HG03025 (cell line): ENCODE data around the gene SPATS2.
"Not testable (repeated sequence)": the region's sequence is repeated elsewhere in the genome, so short reads cannot be mapped to it uniquely, and the experiment has no call there.

Experiments
- ATAC-seq: cut with Tn5 transposase; IDR thresholded peaks from one replicate; pipeline ENCODE4 v1.9.1; 2021; ENCODE audit warnings: mild to moderate bottlenecking, moderate library complexity; ENCODE audit not compliant: unreplicated experiment, low FRiP score

Gene SPATS2

DNA sequence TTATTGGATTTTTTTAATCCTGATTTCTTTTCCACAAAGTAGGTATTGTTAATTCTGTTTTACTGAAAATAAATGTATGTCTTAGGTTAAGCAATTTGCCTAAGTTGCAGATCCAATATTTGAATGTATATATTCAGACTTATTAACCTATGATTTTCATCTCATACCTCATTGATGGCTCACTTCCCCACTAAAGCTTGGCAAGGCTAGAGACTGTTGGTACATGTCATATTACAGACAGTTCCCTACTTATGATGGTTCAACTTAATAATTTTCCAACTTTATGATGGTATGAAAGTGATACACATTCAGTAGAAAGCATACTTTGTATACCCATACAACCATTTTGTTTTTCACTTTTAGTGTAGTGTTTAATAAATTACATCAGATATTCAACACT, 138.4 kb downstream of the SPATS2 start:
- ATAC-seq, result no peak

DNA sequence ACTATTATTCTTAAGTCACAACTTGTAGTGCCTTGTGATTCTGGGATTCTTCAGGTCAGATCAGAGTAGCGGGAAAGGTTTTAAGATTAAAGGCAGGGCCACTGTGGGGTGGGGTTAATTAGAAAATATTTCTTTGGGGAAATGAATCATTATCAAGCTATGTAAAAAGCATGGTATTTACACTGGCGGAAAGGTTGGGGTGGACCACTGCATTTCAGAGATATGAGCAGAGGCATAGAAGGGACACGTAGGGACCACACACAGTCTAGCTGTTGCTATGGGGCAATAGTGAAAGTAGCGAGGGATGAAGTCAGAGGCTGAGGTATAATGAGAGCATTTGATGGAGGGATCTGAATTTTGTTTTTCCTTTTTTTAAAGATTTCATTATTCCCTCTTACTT, 139.9 kb downstream of the SPATS2 start:
- no peak for ATAC-seq

DNA sequence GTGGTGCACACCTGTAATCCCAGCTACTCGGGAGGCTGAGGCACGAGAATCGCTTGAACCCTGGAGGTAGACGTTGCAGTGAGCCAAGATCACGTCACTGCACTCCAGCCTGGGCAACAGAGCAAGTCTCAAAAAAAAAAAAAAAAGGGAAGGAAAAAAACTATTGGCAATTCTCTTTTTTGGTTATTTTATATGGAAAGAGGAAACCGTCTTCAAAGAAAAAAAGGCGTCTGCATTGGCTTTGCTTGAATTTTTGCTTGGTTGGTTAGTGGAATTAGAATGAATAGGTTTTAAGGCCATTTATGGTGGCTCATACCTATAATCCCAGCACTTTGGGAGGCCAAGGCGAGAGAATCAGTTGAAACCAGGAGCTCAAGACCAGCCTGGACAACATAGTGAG, 142.4 kb downstream of the SPATS2 start:
- not testable (repeated sequence) for ATAC-seq

DNA sequence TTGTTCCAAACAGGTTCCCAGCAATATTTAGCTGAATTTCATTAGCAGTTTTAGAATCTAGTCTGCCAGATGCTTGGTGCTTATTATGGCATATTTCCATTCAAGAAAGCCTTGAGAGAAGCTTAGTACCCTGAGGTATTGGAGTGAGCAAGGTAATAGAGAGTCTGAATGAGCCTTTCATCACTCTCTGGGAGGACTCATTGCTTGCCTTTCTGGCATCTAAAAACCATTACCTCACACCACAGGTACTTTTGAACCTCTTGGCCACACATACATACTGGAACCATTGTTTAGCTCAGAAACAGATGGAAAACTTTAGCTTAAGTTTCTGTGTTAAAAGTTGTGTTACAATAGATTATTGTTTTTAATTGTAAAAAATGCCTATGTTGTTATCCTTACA, 144.1 kb downstream of the SPATS2 start:
- ATAC-seq, result no peak

DNA sequence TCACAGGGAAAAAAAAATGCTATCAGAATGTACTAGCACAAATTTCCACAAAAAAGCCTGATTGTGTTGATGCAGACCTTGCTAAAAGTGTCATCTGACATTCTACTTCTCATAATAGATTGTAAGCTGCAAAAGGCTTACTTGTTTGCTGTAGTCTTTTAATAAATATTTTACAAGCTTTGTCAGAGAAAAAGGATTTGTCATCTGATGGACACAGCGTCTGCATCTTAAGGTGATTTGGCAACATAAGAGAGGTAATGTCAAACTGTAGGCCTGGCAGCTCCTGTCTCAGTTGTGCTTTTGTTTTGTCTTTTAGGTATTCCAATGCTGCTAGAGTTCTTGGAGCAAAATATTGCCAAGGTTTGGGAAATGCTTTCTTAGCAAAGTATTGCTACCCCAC, 145.3 kb downstream of the SPATS2 start:
- no peak for ATAC-seq

DNA sequence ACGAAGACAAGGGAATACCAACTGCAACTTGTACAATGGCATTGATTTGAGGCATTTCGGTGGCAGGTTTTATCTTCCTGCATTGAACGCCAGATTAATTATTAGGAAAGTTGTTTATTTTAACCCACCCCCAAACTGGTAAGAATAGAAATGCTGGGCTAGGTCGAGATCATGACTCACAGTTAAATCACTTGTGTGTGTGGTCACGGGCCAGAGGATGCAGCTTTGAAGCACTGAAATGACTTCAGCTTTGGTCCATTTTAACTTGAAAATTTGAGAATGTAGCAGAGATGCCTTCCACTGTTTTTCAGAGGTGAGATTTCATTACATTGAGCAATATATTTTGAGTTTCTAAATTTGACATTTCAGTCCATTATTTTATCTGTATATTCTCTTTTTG, 148.0 kb downstream of the SPATS2 start:
- no peak for ATAC-seq

DNA sequence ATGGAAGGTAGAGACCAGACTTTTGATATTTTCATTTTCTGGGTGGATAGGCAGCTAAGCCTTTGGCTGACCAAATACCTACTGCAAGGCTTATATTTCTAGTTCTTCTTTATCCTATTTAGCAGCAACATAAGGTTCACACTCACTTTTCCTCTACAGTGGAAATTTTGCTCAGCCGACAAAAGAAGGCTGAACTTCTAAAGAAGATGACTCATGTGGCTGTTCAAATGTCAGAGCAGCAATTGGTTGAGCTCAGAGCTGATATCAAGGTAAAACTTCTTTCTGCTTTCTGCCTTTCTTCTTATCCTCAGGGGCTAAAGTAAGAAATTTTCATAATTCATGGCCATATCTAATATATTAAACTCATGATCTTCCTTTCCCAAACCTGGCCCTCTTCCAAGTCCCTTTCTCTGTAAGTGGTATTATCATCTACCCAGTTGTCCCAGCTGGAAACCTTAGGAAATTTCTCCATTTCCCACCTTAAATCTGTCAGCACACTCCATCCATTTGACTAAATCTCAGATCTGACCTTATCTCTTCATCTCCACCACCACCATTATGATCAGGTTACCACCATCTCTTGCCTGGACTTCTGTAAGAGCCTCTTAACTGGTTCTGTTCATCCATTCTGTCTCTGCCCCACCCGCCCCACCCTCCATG, 151.8 kb downstream of the SPATS2 start:
- no peak for ATAC-seq

DNA sequence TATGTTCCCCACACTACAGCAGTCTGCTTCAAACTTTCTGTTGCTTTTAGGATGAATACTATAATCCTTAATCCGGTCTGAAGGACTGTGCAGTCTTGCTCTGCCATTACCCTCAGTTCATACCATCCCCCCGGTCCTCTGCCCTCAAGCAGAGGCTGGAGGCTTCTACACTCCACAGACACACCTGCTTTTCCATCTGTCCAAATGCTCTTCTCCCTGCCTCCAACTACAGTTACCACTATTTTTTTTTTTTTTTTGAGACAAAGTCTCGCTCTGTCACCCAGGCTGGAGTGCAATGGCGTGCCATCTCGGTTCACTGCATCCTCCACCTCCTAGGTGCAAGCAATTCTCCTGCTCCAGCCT, 152.3 kb downstream of the SPATS2 start:
- ATAC-seq, result no peak

DNA sequence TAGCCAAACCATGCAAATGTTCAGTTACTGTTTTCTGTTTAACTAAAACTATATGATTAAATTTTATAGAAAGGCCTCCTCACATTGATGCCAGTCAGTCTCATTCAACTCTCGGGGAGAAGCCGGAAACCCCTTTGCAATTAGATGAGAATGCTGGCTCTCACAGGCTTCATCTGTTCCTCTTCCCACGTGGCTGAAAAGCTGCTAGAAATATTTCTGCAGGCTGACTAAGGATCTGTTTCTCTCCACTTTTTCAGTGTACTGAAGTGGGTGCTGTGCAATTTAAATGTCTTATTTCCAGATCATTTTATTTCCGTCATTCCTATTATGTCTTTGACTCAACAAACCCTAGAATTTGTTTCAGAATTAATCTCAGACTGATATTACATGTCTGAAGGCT, 154.1 kb downstream of the SPATS2 start:
- ATAC-seq, result no peak

DNA sequence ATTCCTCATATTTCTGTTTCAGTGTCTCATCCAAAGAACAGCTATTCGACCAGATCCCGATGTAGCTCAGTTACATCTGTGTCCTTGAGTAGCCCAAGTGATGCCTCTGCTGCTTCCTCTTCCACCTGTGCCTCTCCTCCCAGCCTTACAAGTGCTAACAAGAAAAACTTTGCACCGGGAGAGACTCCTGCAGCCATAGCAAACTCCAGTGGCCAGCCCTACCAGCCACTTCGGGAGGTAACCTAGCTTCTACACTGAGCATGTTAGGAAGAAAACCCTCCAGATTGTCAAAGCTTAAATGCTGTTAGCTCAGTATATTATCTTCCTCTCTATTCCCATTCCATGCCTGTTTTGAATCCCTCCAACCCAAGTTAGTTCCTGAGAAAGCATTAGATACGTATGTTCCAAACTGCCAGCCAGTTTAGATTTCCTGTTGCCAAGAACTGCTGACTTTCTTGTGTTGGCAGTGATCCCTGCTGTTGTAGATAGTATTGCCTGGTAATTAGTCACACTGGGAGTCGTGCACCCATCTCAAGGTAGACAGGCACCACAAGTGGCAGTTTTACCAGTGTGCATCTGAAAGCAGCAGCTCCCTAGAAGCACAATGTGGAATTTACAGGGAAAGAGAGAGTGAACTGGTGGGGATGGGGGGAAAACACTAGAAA, 157.5 kb downstream of the SPATS2 start:
- no peak for ATAC-seq

DNA sequence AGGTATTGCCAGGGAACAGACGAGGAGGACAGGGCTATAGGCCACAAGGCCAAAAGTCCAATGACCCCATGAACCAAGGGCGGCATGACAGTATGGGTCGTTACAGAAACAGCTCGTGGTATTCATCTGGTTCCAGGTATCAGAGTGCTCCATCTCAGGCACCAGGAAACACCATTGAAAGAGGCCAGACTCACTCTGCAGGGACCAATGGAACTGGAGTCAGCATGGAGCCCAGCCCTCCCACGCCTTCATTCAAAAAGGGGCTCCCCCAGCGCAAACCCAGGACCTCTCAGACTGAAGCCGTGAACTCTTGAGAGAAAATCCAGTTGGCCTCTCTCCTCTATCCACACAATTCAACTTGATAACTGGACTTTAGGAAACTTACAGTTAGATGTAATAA, 158.7 kb downstream of the SPATS2 start:
- ATAC-seq, result no peak

DNA sequence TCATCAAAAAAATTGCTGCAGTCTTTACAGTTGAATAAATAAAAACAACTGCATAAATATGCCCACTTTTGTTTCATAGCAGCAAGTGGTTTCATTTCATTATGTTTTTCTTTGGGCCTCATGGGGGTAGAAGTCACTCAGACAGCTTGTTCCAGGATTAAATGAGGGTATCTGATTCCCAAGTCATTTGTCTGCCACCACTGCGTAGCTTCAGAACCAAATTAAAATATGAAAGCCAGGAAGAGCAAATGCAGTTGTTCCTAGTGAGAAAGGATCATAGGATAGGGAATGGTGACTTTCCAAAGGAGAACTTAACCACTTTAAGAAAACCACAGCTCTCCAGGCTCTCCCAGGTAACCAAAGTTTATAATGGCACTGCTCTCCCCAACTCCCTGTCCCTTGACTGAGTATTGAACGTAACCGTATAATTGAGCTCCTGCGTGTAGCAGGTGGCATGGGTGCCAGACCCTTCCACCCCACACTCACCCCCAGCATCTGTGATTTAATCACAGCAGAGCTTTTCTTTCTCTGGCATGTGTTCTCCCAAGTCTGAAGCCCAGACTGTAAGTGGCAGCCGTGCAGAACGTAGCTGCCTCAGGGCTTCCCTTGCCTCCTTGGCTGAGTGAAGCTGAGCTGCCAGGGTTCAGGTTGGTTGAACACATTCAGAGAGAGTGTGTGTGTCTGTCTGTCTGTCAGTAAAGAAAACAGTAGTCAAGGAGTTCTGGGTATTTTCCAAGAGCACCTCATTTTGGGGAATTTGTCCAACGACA, 160.3 kb downstream of the SPATS2 start:
- ATAC-seq, result no peak

DNA sequence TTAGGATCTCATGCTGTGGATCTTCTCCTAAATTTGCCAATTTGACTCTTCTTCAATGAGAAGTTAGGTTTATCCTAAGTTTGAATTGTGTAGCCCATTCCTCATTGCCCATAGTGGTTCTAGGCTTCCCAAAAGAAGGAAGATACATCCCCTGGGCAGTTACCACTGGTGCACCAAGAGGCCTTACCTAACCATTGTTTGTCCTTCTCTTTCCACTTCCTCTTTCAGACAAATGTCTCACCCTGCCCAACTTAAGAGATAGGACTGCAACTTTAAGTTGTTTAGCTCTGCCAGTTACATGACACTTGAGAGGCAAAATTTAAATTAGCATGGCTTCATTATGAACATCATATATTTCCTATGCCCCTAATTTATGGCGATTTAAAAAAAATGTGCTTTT, 162.2 kb downstream of the SPATS2 start:
- ATAC-seq, result no peak

DNA sequence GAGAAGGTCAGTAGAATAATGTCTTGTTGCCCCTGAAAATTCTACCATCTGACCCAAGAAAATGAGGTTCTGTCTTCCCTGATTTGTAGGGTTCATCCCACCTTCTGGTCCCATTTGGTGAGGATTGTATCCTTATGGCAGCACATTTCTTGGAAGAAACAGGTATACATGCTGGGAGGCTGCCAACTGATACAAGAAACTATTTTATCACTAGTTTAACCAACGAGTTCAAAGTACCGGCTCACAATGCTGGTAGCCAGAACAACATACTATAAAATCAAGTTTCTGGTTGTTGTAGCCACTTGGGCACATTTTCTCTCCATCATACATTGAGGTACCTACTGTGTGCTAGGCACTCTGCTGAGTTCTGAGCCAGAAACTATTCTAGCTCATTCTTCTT, 164.5 kb downstream of the SPATS2 start:
- no peak for ATAC-seq

DNA sequence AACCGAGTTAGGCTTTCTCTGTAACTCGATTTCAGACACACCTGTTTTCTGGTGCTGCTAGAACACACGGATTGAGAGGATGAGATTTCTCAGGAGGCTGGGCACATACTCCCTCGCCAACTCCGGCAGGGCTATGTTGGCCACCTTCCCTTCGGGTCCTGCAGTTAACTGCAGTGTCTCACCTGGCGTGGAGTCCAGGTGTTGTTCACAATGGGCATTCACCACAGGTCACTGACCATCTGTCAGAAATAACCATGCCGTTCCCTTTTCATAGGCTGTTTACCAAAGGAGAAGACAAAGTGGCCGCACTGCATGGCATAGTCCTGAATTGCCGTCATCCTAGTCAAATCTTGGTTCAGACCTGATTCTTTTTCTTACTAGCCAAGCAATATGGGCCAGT, 166.1 kb downstream of the SPATS2 start:
- ATAC-seq, result no peak

DNA sequence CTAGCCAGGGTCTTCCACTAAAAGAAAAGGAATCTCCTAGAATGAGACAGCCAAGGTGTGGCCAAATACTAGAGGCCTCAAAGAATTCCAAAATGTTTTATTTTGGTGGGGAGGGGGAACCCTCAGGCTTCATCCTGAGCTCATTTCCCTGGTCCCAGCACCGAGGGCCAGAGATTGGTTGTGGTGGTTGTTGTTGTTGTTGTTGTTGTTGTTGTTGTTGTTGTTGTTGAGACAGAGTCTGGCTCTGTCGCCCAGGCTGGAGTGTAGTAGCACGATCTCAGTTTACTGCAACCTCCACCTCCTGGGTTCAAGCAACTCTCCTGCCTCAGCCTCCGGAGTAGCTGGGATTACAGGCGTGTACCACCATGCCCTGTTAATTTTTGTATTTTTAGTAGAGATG, 166.9 kb downstream of the SPATS2 start:
- ATAC-seq, result not testable (repeated sequence)

DNA sequence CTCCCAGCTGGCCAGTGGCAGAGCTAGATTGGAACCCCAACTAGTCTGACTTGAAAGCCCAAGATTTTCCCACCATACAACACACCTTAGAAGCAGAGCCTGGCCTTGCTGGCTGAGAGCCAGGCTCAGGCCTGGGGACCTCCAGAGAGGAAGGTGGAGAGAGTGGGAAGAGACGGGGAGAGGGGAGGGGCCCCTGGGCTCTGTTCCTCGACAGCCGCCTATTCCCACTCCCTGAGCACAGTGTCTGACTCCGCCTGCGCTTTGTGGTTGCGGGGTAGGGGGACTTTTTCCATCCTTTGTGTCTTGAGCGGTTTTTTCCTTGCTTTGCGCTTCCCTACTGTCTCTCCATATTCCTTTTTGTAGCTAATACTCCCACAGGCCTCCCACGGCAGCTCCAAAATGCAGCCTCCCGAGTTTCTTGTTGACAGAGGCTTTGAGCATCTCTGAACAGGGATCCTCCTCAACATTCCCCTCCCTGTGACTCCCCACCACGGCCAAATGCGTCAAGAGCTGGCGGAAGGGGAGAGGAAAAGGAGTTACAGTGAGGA, 167.5 kb downstream of the SPATS2 start:
- no peak for ATAC-seq

DNA sequence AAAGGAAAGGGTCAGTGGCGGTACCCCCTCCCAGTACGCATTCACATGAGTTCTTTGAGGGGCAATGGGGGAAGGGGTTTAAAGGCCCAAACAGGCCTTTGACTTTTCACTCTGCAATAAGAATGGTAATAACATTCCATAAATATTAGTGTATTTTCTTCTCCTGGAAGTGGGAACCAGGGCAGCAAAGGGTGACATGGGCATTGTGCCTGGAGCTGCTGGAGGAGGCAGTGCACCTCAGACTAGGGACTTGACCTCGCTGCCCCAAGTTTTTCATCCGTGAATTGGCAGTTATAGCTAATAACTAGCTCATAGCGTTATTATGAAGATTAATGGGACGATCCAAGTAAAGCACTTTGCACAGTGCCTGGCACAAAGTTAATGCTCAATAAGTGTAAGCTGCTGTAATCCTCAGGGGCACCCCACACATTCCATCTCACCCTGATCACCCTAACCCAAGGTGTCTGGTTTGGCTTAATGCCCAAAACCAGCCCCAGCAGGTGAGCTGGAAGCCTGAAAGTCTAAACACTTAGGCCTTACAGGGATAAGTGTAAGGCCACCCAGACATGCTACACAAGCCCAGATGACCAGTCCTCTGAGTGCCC, 168.8 kb downstream of the SPATS2 start:
- no peak for ATAC-seq

DNA sequence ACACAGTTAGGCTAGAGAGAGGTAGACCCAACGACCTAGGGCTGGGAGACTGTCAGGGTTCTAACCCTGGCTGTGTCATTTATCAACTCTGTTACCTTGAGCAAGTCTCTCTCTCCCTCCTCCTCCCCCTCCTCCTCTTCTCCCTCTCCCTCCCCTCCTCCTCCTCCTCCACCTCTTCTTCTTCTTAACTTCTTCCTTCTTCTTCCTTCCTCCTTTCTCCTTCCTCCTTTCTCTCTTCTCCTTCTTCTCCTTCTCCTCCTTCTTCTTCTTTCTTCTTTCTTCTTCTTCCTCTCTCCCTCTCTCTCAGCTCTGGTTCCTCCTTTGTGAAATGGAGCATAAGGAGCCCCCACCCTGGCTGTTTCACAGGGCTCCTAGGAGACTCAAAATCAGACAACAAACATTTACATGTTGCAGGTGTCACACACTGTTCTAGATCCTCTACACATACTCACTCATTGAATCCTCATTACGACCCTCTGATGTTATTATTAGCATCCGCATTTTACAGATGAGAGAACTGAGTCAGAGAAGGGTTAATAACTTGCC, 169.3 kb downstream of the SPATS2 start:
- no peak for ATAC-seq

DNA sequence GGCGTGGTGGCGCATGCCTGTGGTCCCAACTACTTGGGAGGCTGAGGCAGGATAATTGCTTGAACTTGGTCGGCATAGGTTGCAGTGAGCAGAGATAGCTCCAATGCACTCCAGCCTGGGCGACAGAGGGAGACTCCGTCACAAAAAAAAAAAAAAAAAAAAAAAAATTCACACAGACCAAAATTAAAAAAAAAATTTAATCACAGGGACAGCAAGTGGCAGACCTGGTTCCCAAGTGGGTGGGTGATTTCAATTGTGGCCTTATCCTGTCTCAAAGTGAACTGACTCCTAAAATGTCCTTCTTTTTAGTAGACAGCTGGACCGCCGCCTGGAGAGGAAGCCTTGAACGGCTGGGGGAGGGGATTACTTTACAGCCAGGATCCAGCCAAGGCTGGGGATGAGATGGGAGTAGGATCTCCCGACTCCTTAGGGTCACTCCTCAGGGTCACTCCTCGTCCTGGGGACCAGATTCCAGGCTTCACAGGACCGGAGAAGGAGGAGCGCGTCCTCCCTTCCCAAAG, 170.0 kb downstream of the SPATS2 start:
- ATAC-seq, result no peak
